GM18498 (cell line): ENCODE results near the gene SLC9A7.

Experiments
- ATAC-seq: cut with Tn5 transposase; IDR thresholded peaks from one replicate; pipeline ENCODE4 v1.9.1; 2021; ENCODE audit warnings: mild to moderate bottlenecking, moderate library complexity; ENCODE audit not compliant: unreplicated experiment

SLC9A7 gene

DNA sequence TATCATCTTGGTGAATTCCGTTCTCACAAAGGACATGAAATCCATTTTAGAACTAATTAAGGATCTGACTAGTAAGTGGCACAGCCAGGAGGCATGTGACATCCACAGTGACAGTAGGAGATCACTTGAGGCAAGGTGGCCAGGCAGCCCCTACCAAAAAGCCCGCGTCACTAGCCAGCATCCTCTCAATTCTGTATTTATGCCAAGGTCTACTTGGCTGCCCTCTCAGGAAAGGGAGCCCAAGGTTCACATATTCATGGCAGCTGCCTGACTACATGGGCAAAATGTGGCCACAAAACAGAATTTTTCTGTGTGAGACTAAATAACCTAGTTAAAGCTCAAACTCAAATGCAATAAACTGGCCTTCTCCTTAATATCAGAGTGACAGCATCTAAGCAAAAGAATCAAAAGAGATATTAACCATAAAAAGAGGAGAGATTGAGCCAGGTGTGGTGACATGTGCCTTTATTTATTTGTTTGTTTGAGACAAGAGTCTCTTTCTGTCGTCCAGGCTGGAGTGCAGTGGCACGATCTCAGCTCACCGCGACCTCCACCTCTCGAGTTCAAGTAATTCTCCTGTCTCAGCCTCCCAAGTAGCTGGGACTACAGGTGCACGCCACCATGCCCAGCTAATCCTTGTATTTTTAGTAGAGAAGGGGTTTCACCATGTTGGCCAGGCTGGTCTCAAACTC lies 51.5 kb downstream of the SLC9A7 start:
- no peak for ATAC-seq

- ATAC-seq: peak; percentile 95
Measured at GRCh38 chrX:46704767-46705386, 54.0 kb downstream of the SLC9A7 start.

DNA sequence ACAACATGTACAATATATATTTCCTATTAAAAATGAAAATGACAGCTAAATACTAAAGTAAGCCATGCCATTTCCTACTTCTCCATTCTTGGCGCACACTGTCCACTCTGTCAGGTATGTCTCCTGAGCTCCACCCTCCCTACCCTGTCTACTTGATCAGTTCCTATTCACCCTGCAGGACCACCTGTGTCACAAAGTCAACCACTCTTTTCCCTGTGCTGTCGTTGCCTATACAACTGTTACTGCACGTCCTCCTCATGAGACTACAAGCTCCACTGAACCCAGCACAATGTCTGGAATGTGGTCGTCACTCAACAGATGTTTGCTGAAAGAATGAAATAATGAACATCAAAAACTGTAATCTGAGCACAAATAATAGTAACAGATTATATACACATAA lies 54.9 kb downstream of the SLC9A7 start:
- peak; percentile 46 for ATAC-seq

GRCh38 chrX:46698691-46699090 lies 60.2 kb downstream of the SLC9A7 start:
- ATAC-seq: no peak

GRCh38 chrX:46695491-46695890 lies 63.4 kb downstream of the SLC9A7 start:
- ATAC-seq: no peak

- no peak for ATAC-seq
Measured at GRCh38 chrX:46694549-46694948, 64.4 kb downstream of the SLC9A7 start.

GRCh38 chrX:46693149-46693548 lies 65.8 kb downstream of the SLC9A7 start:
- no peak for ATAC-seq

GRCh38 chrX:46690818-46691217 lies 68.1 kb downstream of the SLC9A7 start:
- ATAC-seq: no peak

DNA sequence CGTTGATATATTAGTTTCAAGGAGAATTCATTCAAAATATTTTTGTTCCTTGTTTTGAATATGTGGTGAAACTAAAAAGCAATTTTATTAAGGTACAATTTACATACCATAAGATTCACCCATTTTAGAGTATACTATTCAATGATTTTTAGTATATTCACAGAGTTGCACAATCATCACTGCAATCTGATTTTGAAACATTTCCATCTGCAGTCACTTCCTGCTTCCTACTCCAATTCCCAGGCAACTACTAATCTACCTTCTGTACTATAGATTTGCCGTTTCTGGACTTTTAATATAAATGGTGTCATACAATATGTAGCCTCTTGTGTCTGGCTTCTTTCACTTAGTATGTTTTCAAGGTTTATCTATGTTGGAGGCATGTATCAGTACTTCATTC lies 71.3 kb downstream of the SLC9A7 start:
- no peak for ATAC-seq

DNA sequence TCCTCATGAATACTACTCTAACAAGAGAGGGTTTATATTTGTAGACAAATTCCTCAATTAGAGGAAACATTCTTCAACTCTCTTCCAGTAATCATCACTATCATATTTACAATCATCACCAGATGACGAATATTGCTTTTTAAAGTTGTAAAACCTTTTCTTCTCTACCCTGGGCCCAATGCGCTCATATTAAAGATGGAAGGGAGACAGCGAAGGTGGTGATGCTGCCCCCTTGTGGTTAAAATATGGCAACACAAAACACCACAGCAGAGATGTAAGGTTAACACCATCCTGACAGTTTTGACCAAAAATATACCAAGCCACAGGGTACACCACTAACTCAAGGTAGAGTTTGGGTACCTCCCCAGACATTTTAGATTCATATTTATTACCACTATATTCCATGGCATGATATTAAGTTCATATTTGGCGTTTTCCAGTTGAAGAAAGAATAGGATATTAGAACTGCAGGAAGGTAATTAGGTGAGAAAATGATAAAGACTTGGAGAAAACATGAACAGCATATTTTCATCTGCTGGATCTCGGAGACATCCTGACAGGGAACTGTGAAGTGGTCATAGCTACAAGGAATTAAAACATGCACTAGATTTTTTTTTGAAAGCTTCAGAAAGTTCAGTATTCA lies 72.8 kb downstream of the SLC9A7 start:
- no peak for ATAC-seq

GRCh38 chrX:46683048-46683447 lies 75.9 kb downstream of the SLC9A7 start:
- no peak for ATAC-seq

DNA sequence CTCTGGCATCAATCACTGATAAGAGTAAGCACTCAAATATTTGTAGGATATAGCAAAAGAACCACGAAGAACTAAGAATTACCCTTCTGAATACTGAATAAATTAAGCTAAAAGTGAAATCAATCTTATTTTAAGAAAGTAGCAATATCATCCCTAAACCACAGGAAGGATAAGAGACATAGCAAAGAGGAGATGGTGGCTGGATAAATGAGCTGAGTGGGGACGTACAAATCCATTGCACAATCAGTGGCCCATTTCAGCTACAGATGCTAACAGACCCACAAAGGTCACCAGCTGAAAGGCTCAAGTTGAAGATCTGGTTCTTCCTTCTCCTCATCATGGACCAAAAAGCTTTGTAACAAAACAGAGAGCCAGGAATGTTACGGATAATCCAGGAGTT lies 77.1 kb downstream of the SLC9A7 start:
- ATAC-seq: no peak

DNA sequence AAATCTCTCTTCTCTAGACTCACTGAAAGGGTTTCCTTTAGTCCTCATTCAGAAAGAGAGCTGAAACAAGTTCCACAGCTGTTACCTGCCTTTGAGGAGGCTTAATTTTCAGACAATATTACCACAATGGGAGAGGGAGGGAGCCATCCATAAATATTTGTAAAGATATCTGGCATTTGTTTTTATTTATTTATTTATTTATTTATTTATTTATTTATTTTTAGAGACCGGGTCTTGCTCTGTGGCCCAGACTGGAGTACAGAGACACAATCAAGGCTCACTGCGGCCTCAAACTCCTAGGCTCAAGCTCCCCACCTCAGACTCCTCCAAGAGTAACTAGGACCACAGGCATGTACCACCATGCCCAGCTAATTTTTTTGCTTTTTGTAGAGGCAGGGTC lies 80.7 kb downstream of the SLC9A7 start:
- ATAC-seq: no peak

- ATAC-seq: no peak
Measured at GRCh38 chrX:46676399-46677356, 82.2 kb downstream of the SLC9A7 start.

DNA sequence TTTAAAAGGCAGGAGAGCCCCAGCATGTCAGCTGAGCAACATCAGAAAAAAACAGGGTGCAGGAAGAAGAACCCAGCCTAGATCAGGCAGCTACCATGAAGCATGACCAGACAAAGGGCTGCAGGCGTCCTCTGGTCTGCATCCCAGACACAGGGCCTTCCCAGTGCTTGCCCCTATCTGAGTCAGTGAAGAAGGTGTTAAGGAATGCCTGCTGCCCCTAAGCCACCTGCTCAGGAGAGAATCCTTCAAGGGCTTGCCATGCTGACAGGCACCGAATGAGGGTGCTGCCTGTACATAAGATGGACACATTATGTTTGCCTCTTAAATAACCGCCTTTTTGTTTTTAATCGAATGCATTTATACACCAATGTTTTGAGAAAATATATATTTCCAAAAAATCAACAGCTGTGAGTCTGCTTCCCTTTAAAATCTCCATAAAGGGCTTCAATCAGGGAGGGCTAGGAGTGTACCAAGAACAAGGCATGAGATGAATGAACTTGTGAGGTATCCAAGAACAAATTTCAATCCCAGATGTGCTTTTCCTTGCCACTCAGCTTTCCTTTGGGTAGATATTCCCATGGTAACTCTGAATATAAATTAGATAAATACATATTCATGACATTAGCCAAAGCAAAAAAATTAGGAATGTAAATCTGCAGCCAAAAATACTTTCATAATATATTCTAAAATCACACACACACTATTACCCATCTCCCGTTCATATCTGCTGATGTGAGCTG lies 85.1 kb downstream of the SLC9A7 start:
- ATAC-seq: no peak

DNA sequence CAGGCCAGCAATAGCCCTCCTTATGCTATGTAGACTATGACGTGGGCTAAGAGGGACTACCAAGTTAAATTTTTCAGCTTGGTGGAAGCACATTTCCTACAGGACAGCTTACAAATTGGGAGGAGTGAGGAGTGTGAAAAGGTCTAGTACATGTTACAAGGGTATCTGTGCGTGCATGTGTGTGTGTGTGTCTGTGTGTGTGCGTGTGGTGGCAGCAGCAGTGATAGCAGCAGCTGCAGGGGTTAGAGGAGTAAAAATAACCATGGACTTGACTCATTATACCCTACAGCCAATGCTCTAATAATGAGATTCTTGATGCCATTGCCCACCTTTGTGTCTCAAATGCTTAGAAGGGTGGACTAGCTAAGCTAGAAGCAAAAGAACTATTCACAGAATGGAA lies 88.6 kb downstream of the SLC9A7 start:
- no peak for ATAC-seq

DNA sequence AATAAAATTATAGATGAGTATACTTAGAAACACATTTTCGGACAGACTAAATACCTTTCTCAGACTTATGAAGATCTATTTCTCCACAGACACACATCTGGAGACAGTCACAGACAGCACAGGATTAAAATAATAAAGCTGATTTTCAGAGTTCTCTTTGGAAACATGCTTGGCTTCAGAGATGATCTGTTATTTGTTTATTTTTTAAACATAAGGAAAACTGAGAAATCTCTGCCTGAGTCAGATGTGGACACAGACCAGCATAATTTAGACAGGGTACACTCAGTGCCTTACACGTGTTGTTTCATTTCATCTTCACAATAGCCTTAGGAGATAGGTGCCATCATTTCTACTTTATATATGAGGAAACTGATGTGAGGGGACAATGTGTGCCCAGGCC lies 92.1 kb downstream of the SLC9A7 start:
- no peak for ATAC-seq

DNA sequence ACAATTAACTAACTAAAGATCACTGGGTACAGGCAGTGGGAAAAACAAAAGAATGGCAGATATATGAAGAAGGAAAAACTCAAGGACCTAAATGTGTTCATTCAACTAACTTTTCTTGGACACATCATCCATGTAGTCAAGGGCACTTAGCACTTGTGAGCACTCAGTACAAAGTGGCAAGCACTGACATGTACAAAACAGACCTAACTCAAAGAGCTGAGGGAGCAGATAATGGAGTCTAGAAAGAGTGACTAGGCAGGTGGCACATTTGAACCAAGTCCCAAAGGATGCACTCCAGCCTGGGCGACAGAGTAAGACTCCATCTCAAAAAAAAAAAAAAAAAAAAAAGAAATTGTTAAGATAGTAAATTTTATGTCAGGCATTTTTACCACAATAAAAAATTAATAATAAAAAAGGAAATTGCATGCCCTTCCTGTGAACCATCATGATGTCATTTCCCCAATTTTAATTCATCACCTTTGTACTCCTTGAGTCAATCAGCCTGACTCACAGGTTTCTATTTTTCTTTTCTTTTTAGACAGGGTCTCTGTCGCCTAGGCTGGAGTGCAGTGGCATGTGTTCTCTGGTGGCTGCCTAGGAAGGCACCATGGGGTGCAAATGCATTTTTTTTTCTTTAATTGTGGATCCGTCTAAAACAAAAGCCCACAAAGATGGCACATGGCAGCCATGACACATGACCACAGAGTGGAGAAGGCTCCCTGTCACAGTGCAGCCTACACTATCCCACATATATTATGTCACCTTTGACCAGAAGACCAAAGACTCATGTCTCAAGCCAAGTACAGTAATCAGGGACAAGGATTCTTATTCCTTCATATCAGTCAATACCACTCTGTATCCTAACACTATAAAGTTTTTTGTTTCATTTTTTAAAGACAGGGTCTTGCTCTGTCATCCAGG lies 93.4 kb downstream of the SLC9A7 start:
- no peak for ATAC-seq

GRCh38 chrX:46662188-46662958 lies 96.5 kb downstream of the SLC9A7 start:
- ATAC-seq: no peak
